Nucleus accumbens (tissue), 56 donors: ENCODE measurements around the gene VPS35.

Experiments
- DNase-seq, 56 donors: peaks; one replicate each; lab custom pipeline; 2025; lab: John Stamatoyannopoulos, UW

Gene VPS35

DNA sequence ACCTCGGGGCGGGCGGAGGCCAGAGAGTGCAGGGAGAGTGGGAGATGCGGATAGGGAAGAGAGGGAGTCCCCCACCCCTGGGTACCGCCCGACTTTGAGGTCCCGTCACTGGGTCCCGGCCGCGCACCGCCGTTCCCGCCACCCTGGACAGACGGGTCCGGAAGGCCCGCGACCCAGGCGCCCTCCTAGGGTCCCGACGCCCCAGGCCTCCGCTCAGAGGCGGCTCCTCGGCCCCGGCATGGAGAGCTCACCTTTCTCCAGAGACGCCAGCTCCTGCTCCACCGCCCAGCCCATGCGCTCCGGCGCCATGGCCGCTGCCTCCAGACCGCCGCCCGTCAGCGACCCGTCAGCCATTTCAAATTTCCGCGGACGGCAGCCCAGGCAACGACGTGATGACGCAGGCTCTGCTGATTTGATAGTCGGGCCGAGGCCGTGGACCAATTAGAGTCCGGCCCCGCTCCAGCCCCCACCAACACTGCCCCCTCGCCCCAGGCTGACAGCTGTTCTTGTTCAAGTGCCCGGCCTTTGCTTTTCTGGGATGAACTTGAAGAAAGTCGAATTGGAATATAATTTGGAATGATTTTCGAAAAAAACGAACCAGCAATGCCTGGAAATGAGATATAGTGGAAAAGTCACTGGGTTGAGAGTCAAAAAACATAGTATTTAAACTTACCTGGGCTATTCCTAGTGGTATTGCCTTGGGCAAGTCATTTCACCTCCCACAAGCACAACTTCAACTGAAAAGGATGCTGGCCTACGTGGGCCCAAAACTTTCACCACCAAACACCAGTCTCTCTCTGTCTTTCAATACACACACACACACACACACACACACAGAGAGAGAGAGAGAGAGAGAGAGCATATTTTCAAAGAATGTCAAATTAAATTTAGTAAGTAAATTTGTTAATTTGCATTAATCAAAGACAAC, 67.7 kb downstream of the VPS35 start, which contains the start of gene SHCBP1:
SHCBP1 (minus strand) TSS at position 374 of the 928 bp plus-strand sequence; CDS start at position 354, 20 bp downstream.
- peak in 55 of 56 donors; percentile 12 to 89 (median 67) for DNase-seq

DNA sequence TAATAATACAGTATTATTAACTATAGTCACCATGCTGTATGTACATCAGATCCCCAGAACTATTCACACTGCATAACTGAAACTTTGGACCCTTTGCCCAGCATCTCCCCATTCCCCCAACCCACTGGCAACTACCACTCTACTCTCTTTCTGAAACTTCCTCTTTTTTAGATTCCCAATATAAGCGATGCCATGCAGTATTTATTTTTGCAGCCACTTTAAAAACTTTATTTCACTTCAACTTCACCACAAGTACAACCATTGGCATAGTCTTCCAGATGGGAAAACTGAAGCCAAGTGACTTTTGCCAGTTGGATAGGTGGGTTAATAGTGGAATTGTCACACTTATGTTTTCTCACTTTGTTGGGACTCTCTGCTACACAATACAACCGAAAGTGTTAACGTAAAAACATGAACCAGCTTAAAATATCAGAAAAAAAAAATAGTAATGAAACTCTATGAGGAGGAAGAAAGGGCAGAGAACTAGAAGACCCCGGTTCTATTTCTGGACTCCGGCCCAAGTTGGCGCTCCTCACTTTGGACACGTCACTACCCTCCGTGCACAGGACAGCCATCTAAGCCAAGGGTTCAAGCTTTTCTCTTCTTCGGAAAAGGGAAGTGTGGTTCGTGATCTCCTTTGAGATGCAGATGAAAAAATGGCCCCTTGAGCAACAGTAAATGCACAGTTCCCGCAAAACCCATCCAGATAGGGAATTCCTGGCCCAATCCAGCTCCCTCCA, 68.5 kb downstream of the VPS35 start:
- no peak for DNase-seq

DNA sequence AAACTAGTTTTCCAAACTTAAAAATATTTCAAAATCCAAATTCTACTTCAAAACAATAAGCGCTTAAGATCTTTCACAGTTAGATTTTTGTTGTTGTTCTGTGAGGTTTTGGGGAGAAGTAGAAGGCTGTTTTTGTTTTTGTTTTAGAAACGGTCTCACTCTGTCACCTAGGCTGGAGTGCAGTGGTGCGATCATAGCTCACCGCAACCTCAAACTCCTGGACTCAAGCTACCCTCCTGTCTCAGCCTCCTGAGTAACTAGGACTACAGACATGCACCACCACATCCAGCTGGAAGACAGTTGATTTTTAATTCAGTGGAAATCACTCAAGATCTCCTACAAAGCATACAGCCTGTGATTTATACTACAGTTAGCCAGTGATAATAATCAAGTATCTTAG, 70.5 kb downstream of the VPS35 start:
- DNase-seq: no peak

DNA sequence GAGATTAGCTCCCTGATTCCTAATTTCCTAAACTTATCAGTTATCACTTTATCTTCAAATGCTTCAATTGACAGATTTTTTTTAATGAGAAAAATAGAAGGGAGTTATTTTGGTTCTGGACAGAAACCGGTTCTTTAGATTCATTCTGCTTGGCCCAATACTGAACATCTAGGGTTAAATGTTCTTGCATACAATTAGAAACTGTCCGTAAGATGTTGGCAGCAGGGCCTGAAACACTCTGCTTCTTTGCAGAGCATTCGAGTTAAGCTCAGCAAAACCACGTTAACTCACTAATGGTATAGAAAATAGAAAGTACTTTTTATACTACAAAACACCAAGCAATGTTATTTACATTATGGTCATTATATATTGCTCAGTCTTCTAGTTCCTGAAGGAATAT, 75.0 kb downstream of the VPS35 start:
- DNase-seq: no peak

DNA sequence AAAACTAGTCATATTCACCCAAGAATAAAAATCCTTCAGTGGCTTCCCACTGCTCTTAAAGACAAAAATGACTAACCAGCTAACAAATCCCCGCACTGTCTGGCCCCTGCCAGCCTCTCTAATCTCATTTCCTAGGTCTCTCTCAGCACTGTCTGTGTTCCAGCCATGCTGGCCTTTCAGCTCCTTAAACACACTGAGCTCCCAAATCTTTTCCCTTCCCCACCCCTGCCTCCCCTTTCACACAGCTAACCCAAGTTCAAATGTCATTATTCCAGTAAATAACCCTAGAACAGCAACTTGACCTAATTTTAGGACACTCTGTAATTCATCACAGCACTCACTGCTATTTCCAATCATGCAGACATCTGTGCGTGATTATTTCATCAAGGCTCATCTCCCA, 75.6 kb downstream of the VPS35 start:
- DNase-seq: no peak

DNA sequence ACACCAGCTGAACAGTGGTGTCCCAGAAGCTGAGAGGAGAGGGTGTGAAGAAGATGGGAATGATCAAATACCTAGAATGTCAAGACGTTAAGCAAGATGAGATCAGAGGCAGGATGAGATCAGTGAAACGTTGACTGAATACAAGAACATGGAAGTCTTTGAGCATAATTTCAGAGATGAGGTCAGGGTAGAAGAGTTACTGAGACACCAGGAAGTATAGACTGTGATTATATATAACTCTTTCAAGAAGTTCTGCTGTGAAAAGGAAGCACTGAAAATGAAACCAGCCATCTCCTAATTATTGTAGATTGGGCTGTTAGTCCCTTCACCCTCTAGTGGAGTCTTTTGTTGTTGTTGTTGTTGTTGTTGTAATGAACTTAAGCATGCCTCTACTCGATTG, 76.9 kb downstream of the VPS35 start:
- no peak for DNase-seq

DNA sequence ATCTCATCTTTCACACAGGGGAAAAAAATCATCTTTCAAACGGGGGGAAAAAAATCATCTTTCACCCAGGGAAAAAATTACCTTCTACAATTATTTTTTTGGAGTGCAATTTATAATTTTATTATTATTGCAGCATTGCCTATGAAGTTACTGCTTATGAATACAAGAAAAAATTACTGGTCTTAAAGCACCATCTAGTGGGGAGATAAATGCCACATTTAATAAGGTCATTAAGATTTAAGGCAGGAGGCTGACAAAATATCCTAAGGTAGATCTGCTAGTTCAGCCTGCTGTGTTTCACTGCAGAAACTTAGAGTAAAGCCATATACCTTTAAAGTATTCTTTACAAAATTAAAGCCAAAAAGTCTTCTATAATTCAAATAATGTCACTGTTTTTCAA, 81.4 kb downstream of the VPS35 start:
- no peak for DNase-seq

DNA sequence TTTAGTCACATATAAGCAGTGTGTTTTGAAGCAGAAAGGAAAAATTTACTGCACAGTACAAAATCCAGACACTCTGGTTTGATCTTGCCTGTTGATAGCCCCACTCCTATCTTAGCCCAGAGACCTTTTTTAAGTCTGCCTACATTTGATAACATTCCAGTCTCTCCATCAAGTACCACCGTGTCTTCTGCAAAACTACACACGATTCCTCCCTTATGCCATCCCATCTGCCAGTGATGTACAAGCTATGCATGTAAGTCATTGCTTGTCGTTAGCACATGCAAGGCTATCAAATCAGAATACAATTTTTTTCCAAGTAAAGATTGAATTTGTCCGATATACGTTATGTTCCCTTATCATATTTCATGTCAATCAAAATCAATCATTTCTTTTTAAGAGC, 82.7 kb downstream of the VPS35 start:
- DNase-seq: no peak
